GM18508 (cell line): ENCODE measurements around the gene GALNT12.

Experiments
- ATAC-seq: cut with Tn5 transposase; IDR thresholded peaks from one replicate; pipeline ENCODE4 v1.9.1; 2021; ENCODE audit warnings: moderate number of reproducible peaks; ENCODE audit not compliant: insufficient read depth, unreplicated experiment

GALNT12 gene

DNA sequence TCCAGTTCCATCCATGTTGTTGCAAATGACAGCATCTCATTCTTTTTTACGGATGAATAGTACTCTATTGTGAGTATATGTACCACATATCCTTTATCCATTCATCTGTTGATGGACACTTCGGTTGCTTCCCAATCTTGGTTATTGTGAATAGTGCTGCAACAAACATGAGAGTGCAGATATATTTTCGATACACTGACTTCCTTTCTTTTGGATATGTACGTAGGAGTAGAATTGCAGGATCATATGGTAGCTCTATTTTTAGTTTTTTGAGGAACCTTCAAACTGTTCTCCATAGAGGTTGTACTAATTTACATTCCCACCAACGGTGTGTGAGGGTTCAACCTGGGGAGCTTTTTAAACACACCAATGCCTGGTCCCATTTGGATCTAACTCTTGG is 22.3 kb downstream of the GALNT12 start:
- no peak for ATAC-seq

GRCh38 chr9:98830554-98830953 is 23.1 kb downstream of the GALNT12 start:
- no peak for ATAC-seq

- no peak for ATAC-seq
Observed at GRCh38 chr9:98831696-98832095, 24.2 kb downstream of the GALNT12 start.

DNA sequence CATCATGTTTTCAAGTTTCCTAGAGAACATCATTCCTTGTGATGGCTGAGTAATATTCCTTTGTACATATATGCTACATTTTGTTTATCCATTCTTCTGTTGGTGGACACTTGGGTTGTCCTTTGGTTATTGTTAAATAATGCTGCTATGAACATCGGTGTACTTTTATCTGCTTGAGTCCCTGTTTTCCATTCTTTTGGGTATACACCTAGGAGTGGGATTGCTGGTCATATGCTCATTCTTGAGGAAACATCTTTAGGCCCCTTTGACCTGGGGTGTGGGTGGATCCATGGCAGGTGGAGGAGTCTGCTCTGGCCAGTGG is 25.3 kb downstream of the GALNT12 start:
- ATAC-seq, result no peak

DNA sequence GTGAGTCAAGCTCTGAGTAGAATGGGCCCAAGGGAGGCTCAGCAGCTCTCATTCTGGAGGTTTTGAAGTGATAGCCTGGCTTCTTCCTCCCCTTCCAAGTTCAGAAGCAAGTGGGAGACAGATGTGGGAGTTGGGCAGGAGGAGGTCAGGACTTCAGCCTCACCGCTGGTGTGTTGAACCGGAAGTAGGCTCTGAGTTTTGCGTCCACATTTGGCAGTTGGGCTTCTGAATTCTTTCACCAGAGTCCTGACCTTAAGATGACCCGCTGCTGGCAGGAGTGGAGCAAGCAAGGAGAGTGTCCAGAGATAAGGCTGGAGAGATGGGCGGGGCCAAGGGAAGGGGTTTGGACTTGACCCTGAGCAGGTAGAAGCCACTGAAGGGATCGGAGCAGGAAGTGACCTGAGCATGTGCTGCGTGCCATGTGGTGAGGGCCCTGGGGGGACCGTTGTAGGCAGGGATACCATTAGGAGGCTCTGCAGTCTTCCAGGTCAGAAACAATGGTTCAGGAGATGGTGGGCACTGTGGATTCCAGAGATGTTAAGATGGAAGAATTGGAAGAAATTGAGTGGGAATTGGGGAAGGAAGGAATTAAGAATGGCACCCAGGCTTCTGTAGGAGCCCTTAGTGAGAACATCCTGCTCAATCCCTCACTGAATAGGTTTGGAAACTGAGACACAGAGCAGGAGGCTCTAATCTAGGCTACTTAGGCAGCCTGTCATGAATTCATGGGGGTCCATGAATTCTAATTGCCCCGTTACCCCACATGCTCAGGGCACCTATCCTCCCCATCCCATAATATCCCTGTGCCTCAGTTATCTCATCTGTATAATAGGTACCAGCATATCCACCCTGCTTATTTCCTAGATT is 25.9 kb downstream of the GALNT12 start:
- ATAC-seq, result no peak

DNA sequence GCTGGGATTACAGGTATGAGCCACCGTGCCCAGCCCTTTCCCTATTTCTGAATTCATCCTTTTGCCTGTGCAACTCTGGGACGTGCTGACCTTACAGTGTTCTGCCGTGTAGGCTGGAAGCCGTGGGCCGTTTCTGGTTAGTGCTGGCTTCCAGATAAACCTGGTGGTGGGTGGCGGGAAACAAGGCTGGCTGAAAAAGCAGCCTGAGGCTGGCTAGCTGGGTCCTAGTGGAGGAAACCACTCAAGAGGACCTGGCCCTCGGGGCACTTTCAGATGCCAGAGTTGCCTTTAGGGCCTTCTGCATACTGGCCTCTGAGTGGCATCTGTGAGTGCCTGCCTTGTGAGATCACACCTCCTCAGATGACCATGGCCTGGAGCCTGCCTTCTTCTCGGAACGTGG is 26.9 kb downstream of the GALNT12 start:
- ATAC-seq, result no peak

GRCh38 chr9:98836206-98836605 is 28.7 kb downstream of the GALNT12 start:
- ATAC-seq, result no peak

DNA sequence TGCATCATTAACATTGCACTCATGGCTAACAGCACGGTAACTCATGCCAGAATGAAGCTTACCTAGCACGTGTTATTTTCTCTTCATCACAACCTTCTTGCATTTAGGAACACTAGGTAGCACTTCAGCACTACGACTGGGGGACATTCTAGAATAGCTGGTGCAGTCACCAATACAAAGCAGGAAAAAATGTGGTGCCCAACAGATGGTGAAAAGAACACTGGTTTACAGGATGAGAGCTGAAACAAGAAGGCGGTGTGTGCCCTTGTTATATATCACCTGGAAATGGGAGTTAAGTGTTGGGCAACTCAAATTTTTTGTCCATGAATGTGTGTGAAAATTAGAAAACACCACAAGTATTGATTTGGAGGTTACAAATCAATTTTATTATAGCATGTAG is 30.0 kb downstream of the GALNT12 start:
- ATAC-seq, result no peak

DNA sequence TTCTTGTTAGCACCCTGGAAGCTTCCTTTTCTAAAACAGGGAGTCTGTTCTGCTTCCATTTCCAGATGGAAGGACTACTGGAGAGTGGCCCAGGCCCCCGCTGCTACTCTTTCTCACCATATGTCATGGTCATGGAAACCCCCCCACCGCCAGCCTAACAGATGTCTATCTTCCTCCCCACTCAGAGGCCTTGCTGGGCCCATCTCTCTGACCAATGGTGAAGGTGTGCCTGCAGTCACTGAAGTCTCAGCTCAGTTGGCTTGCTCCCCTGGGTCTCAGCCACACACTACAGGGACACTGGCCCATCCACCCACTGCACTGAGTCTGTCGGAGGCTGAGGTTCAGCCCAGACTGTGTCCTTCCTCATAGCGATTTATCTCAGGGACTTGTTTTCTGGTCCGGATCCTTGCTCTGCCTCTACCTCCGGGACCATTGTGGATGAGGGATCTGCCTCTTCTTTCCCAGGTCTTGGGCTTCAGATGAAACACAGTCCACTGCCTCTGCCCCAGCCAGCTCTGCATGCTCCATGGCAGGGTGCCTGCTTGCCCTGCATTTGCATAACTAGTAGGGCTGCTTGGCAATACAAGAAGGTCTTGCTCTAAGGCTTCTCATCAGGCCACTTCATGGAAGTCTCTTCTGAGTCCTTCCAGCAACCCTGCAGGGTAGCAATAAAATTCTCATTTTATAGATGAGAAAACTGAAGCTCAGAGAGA is 30.8 kb downstream of the GALNT12 start:
- no peak for ATAC-seq

DNA sequence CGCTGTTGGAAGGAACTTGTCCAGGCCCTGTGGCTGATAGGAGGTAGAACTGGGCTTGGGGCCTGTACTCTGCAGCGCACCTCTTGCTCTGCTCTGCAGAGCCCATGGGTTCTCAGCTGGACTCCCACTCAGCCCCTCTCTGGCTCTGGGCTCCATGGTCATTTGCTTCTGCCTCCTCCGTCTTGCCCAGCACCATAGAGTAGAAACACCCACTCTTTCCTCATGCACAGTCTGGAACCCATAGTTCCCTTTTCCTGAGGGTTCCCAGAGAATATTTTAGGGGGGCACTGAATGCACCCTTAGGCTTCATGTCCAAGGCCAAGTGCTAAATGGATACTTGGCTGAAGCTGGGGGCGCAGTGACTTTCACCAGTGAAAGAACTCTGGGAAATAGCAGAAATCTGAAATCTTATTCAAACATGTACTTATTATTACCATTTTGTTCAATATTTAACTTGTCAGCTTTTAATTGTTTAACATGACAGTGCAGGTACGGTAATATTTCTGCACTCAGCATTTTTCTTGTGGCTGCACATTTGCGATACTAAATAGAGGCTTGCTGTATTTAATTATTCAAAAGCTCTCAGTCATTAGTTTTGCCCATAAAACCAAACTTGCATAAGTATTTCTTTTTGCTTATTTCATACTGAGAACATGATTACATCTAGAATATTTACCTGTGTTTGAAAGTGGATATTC is 31.5 kb downstream of the GALNT12 start:
- ATAC-seq, result no peak

- ATAC-seq, result no peak
Observed at GRCh38 chr9:98839724-98840123, 32.3 kb downstream of the GALNT12 start.

GRCh38 chr9:98842510-98842909 is 35.0 kb downstream of the GALNT12 start:
- ATAC-seq, result no peak

DNA sequence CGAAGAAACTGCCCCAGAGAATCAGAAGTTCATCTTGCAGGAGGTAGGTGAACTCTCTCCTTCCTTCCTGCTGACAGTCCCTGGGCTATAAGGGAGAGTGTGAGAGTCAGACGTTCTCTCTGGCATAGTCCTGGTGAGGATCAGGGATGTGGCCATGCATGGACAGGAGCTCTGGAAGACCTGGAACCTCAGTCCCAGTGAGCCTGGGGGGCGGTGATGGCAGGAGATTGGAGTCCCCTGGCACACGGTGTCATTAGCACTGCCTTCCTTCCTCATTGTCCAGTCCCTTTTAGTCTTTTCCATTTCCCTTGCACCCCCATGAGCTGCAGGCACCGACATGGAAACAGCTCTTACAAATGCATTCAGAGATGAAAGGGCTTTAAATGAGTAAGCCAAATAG is 38.6 kb downstream of the GALNT12 start:
- no peak for ATAC-seq

GRCh38 chr9:98846879-98847278 is 39.4 kb downstream of the GALNT12 start:
- ATAC-seq, result no peak

- ATAC-seq, result peak; percentile 68
Observed at GRCh38 chr9:98848450-98849149, 41.1 kb downstream of the GALNT12 start.

GRCh38 chr9:98849563-98849962 is 42.1 kb downstream of the GALNT12 start:
- no peak for ATAC-seq

- no peak for ATAC-seq
Observed at GRCh38 chr9:98850851-98851729, 43.6 kb downstream of the GALNT12 start.

- ATAC-seq, result no peak
Observed at GRCh38 chr9:98851730-98852459, 44.4 kb downstream of the GALNT12 start.

DNA sequence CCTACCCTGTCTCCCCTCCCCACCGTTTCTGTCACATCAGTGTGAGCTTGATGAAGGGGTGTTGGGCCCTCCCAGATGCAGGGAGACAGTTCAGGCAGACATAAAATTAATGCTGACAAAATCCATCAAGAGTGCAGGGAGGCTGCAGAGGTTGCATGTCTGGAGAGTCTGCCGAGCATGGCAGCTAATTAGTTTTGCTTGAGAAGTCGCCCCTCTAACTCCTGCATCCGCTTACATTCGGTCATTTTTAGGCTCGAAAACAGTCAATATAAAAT is 44.9 kb downstream of the GALNT12 start:
- no peak for ATAC-seq
